Uterus (tissue), 4 donors: ENCODE data around the gene CORO1C. TPM values are rescaled to one million over a fixed set of nuclear protein-coding genes. Genes with fewer than 3 reads are reported as not detected.

Experiments used
- DNase-seq, 2 donors: peaks; one replicate each; pipeline ENCODE4 v3.0.0-alpha.2; 2019 to 2020
- H3K27ac ChIP-seq, 2 donors: fragments of 200-600 bp; sonication (generic); 1 replicate in 1 of 2; 2 replicates in 1 of 2; pipeline ENCODE4 v1.5.1; 2016 to 2018
- H3K27me3 ChIP-seq, 2 donors: fragments of 200-600 bp; sonication (generic); one replicate each; pipeline ENCODE4 v1.5.1; 2018 to 2019; ENCODE audit warnings: control low read depth in 1 of 2
- H3K36me3 ChIP-seq, 2 donors: fragments of 200-600 bp; sonication (generic); one replicate each; pipeline ENCODE4 v1.5.1; 2019; ENCODE audit warnings: control low read depth in 1 of 2
- H3K4me1 ChIP-seq, 2 donors: fragments of 200-600 bp; sonication (generic); one replicate each; pipeline ENCODE4 v1.5.1; 2018 to 2019; ENCODE audit warnings: control low read depth in 1 of 2
- H3K4me3 ChIP-seq, 2 donors: fragments of 200-600 bp; sonication (generic); 1 replicate in 1 of 2; 2 replicates in 1 of 2; pipeline ENCODE4 v1.5.1; 2018 to 2019; ENCODE audit warnings: mild to moderate bottlenecking in 1 of 2
- H3K9me3 ChIP-seq, 2 donors: fragments of 200-600 bp; sonication (generic); one replicate each; pipeline ENCODE4 v1.5.1; 2019; ENCODE audit warnings: control low read depth in 1 of 2
- POLR2A ChIP-seq, 2 donors: fragments of 450-650 bp; IDR thresholded peaks; one replicate each; pipeline ENCODE4 v1.6.1; 2016; ENCODE audit warnings: antibody characterized with exemption in 2 of 2, mild to moderate bottlenecking in 1 of 2, moderate library complexity in 1 of 2
- intact Hi-C: fragments of 100-400 bp; cut with DNase I; formaldehyde crosslinking; loops from one replicate; pipeline ENCODE4 v1.15.1; 2023; ENCODE audit warnings: low total_unique reads
- total RNA-seq, 4 donors: library from RNA; depleted of rRNA in 3 of 4; stranded (reverse); fragments of >200 nt in 3 of 4; gene quantifications; one replicate each; pipeline versions ENCODE4 v1.1.0 to v1.2.4, GENCODE V29; 2014 to 2023
- TF ChIP-seq, protein P1 (sequence below), 4 experiments: fragments of 200-600 bp in 2 of 4; fragments of 450-650 bp in 2 of 4; sonication (generic) in 2 of 4; IDR thresholded peaks; one replicate each; pipeline ENCODE4 v1.5.1; 2016 to 2019; ENCODE audit warnings: antibody characterized with exemption in 4 of 4, mild to moderate bottlenecking in 2 of 4, moderate library complexity in 1 of 4
- donor health status: DM: yes; HTN: yes; CAD: no.

CORO1C gene
- total RNA-seq, 4 donors from 2014 or later, result 129 to 357 (median 235) TPM

GRCh38 chr12:108640802-108641445, 90.4 kb downstream of the CORO1C start:
- intact Hi-C loops, result no loop called here
- Histone ChIP-seq H3K27ac (peak overlapping the region; percentile 41 to 48), H3K9me3 (no peaks in the 10 kb centered on the region)

DNA sequence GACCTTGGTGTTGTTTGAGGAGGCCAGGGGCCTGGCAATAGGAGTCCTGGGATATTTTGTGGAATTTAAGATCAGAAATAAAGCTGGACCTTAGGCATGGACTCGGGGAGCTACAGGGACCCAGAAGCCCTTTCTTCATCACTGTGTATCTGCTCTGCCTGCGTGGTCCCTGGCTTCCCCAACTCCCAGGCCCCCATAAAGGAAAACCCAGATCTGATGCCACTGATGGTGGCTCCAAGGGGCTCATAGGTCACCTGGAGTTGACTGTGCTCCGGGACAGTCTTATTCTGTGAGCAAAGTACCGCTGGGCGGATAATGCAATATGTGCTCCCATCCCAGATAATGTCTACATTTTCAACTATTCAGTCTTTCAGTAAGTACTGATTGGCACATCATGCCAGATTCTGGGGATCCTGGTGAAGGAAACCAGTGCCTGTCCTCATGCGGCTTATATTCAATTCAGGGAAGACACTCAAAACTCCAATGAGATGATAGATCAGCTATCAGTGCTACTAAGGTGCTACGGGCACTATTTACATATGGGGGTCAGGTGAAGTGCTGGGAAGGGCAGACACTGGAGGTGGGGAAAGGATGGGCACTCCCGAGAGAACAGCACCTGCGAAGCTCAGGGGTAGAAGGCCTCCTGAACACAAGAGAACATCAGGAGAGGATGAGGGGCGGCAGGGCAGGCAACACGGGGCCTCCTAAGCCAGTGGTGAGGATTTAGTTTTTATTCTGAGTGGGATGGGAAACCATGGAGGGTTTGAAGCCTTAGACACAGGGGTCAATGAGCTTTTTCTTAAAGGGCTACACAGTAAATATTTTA, 92.1 kb downstream of the CORO1C start:
- TF ChIP-seq POLR2A (IDR thresholded peaks at IDR 0.05), result no peak
- TF ChIP-seq, protein P1, sequence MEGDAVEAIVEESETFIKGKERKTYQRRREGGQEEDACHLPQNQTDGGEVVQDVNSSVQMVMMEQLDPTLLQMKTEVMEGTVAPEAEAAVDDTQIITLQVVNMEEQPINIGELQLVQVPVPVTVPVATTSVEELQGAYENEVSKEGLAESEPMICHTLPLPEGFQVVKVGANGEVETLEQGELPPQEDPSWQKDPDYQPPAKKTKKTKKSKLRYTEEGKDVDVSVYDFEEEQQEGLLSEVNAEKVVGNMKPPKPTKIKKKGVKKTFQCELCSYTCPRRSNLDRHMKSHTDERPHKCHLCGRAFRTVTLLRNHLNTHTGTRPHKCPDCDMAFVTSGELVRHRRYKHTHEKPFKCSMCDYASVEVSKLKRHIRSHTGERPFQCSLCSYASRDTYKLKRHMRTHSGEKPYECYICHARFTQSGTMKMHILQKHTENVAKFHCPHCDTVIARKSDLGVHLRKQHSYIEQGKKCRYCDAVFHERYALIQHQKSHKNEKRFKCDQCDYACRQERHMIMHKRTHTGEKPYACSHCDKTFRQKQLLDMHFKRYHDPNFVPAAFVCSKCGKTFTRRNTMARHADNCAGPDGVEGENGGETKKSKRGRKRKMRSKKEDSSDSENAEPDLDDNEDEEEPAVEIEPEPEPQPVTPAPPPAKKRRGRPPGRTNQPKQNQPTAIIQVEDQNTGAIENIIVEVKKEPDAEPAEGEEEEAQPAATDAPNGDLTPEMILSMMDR (IDR thresholded peaks at IDR 0.05), result no peak
- H3K4me3 ChIP-seq, result no peak overlapping the region
- H3K27me3 ChIP-seq, result no peaks in the 10 kb centered on the region
- intact Hi-C loops, result no loop called here
- H3K36me3 ChIP-seq, result no peaks in the 10 kb centered on the region
- H3K4me1 ChIP-seq, result peaks cover 5% of the 10 kb centered on the region in 2 donors
- H3K27ac ChIP-seq, result peak overlapping the region; percentile 56 to 60
- no peaks in the 10 kb centered on the region for H3K9me3 ChIP-seq
- DNase-seq, result no peak

More at GRCh38 chr12:108640802-108641445, 90.4 kb downstream of the CORO1C start:
- TF ChIP-seq, protein P1 (IDR thresholded peaks at IDR 0.05), result no peak
- TF ChIP-seq POLR2A (IDR thresholded peaks at IDR 0.05), result no peak
- no peaks in the 10 kb centered on the region for H3K36me3 ChIP-seq
- H3K4me3 ChIP-seq, result no peak overlapping the region
- no peaks in the 10 kb centered on the region for H3K27me3 ChIP-seq
- peak; percentile 65 to 76 for DNase-seq
- peaks cover 5% of the 10 kb centered on the region in 2 donors for H3K4me1 ChIP-seq

GRCh38 chr12:108638141-108638827, 93.0 kb downstream of the CORO1C start:
- no peaks in the 10 kb centered on the region for H3K27me3 ChIP-seq
- no peak for TF ChIP-seq POLR2A (IDR thresholded peaks at IDR 0.05)
- TF ChIP-seq, protein P1 (IDR thresholded peaks at IDR 0.05), result no peak
- peak; percentile 53 to 57 for DNase-seq
- intact Hi-C loops, result no loop called here
- H3K27ac ChIP-seq, result peak overlapping the region; percentile 56 to 60
- no peaks in the 10 kb centered on the region for H3K36me3 ChIP-seq
- no peaks in the 10 kb centered on the region for H3K9me3 ChIP-seq
- H3K4me1 ChIP-seq, result peaks cover 5% of the 10 kb centered on the region in 2 donors
- H3K4me3 ChIP-seq, result no peak overlapping the region

DNA sequence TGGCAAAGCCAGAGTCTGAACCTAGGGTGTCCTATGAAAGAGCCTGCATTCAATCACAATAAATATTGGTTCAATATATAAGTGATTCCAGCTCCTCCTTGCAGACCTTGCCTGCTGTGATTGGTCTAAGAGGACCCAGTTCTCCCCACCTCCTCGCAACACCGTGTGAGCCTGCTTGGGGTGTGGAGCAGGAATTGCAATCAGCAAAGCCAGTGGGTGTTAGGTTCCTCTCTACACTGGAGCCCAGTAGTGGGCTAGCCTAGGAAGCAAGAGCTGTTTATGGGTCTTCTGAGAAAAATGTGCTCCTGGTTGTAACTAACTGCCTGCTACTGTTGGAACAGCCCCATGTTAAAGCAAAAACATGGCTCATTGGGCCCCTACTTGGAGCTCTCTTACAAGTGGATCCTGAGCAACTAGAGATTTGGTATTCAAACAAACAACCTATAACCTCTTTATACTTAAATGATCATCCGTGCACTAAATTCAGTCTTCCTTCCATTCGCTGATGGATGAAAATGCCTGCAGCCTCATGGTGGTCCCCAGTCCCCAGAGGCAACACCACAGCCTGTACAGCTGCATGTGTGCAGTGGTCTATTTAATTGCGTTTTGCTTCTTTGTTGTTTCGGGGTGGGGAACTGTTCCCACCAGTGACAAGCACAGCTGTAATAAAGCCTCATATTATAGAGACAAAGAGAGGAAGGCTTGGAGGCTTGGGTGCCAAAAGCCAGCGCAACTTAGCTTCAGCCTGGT, 93.9 kb downstream of the CORO1C start:
- no peak for TF ChIP-seq POLR2A (IDR thresholded peaks at IDR 0.05)
- TF ChIP-seq, protein P1 (IDR thresholded peaks at IDR 0.05), result no peak
- intact Hi-C loops, result no loop called here
- H3K27ac ChIP-seq, result peak overlapping the region; percentile 56 to 60
- no peak for DNase-seq
- H3K4me3 ChIP-seq, result no peak overlapping the region
- no peaks in the 10 kb centered on the region for H3K27me3 ChIP-seq
- no peaks in the 10 kb centered on the region for H3K36me3 ChIP-seq
- H3K9me3 ChIP-seq, result no peaks in the 10 kb centered on the region
- H3K4me1 ChIP-seq, result peaks cover 5% of the 10 kb centered on the region in 2 donors
